Liver (tissue), 3 donors: ENCODE results near the gene PREX1.

ENCODE experiments used
- CTCF ChIP-seq: fragments of 150-350 bp; IDR thresholded peaks from 2 replicates; pipeline ENCODE4 v1.5.1; 2017; ENCODE audit warnings: improper control_type of control experiment, low read depth, low read length; ENCODE audit not compliant: missing input control
- EGR1 ChIP-seq, 2 donors: IDR thresholded peaks; 2 replicates each; pipeline ENCODE4 v1.6.1; 2016 to 2018; ENCODE audit warnings: antibody characterized with exemption in 2 of 2, low read depth in 2 of 2
- GABPA ChIP-seq, 2 donors: IDR thresholded peaks in 1 of 2; conservative IDR thresholded peaks in 1 of 2; 2 replicates each; pipeline ENCODE4 v1.6.1; 2016; ENCODE audit warnings: antibody characterized with exemption in 2 of 2, mild to moderate bottlenecking in 1 of 2, moderate library complexity in 1 of 2
- HNF4A ChIP-seq, 2 donors: conservative IDR thresholded peaks; 2 replicates each; pipeline ENCODE4 v1.6.1; 2016; ENCODE audit warnings: antibody characterized with exemption in 2 of 2, mild to moderate bottlenecking in 2 of 2
- JUND ChIP-seq, 2 donors: IDR thresholded peaks; 2 replicates each; pipeline ENCODE4 v1.6.1; 2016; ENCODE audit warnings: antibody characterized with exemption in 2 of 2
- NR2F2 ChIP-seq: IDR thresholded peaks from 2 replicates; pipeline ENCODE4 v1.6.1; 2016; ENCODE audit warnings: antibody characterized with exemption
- RAD21 ChIP-seq, 2 donors: IDR thresholded peaks; 2 replicates each; pipeline ENCODE4 v1.6.1; 2016; ENCODE audit warnings: antibody characterized with exemption in 2 of 2, mild to moderate bottlenecking in 2 of 2
- RXRA ChIP-seq, 2 donors: IDR thresholded peaks; 2 replicates each; pipeline ENCODE4 v1.6.1; 2017 to 2018; ENCODE audit warnings: antibody characterized with exemption in 2 of 2, mild to moderate bottlenecking in 1 of 2
- SP1 ChIP-seq: IDR thresholded peaks from 2 replicates; pipeline ENCODE4 v1.6.1; 2018; ENCODE audit warnings: antibody characterized with exemption, mild to moderate bottlenecking
- TAF1 ChIP-seq: conservative IDR thresholded peaks from 2 replicates; pipeline ENCODE4 v1.6.1; 2016; ENCODE audit warnings: antibody characterized with exemption, mild to moderate bottlenecking
- YY1 ChIP-seq: IDR thresholded peaks from 2 replicates; pipeline ENCODE4 v1.6.1; 2016; ENCODE audit warnings: antibody characterized with exemption, mild to moderate bottlenecking
- TF ChIP-seq, protein P1 (sequence below): IDR thresholded peaks from 2 replicates; pipeline ENCODE4 v1.6.1; 2016; ENCODE audit warnings: antibody characterized with exemption
- TF ChIP-seq, protein P2 (sequence below): IDR thresholded peaks from 2 replicates; pipeline ENCODE4 v1.6.1; 2016; ENCODE audit warnings: antibody characterized with exemption, mild to moderate bottlenecking
- donor health status: healthy.
- donor health status: healthy.

- no peak for TF ChIP-seq CTCF
- no peak for TF ChIP-seq SP1
- TF ChIP-seq, protein P1, sequence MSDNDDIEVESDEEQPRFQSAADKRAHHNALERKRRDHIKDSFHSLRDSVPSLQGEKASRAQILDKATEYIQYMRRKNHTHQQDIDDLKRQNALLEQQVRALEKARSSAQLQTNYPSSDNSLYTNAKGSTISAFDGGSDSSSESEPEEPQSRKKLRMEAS: no peak
- TF ChIP-seq TAF1: no peak
- no peak for TF ChIP-seq RAD21 (IDR thresholded peaks at IDR 0.05)
- TF ChIP-seq, protein P2, sequence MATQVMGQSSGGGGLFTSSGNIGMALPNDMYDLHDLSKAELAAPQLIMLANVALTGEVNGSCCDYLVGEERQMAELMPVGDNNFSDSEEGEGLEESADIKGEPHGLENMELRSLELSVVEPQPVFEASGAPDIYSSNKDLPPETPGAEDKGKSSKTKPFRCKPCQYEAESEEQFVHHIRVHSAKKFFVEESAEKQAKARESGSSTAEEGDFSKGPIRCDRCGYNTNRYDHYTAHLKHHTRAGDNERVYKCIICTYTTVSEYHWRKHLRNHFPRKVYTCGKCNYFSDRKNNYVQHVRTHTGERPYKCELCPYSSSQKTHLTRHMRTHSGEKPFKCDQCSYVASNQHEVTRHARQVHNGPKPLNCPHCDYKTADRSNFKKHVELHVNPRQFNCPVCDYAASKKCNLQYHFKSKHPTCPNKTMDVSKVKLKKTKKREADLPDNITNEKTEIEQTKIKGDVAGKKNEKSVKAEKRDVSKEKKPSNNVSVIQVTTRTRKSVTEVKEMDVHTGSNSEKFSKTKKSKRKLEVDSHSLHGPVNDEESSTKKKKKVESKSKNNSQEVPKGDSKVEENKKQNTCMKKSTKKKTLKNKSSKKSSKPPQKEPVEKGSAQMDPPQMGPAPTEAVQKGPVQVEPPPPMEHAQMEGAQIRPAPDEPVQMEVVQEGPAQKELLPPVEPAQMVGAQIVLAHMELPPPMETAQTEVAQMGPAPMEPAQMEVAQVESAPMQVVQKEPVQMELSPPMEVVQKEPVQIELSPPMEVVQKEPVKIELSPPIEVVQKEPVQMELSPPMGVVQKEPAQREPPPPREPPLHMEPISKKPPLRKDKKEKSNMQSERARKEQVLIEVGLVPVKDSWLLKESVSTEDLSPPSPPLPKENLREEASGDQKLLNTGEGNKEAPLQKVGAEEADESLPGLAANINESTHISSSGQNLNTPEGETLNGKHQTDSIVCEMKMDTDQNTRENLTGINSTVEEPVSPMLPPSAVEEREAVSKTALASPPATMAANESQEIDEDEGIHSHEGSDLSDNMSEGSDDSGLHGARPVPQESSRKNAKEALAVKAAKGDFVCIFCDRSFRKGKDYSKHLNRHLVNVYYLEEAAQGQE: no peak
- no peak for TF ChIP-seq RXRA (IDR thresholded peaks at IDR 0.05)
- TF ChIP-seq YY1: no peak
- no peak for TF ChIP-seq EGR1 (IDR thresholded peaks at IDR 0.05; ENCODE audit: low read depth in 2 of 2)
- no peak for TF ChIP-seq NR2F2
- TF ChIP-seq JUND (IDR thresholded peaks at IDR 0.05): no peak
- no peak for TF ChIP-seq HNF4A (conservative IDR thresholded peaks at IDR 0.05)
- TF ChIP-seq GABPA (IDR thresholded peaks at IDR 0.05 in 1 of 2, conservative IDR thresholded peaks at IDR 0.05 in 1 of 2): no peak
These were observed 119.7 kb downstream of the PREX1 start for GRCh38 chr20:48708116-48708515.
